CD14-positive monocyte (primary cell): Measurements from ENCODE around the gene CDH23. TPM values are rescaled to one million over a fixed set of nuclear protein-coding genes. Genes with fewer than 3 reads are reported as not detected.

ENCODE experiments used
- DNase-seq, 3 donors: peaks; one replicate each; pipeline ENCODE4 v3.0.0-alpha.2; 2011 to 2022
- H2AFZ ChIP-seq: 2 replicates; pipeline ENCODE4 v1.6.0; 2012; ENCODE audit warnings: mild to moderate bottlenecking, low read depth, low read length, inconsistent platforms; ENCODE audit not compliant: insufficient read depth, poor library complexity, severe bottlenecking
- H3K27ac ChIP-seq, 2 donors: 1 replicate in 1 of 2; 2 replicates in 1 of 2; pipeline ENCODE4 v1.5.1; 2012 to 2013; ENCODE audit warnings: low read length in 2 of 2, control low read depth in 1 of 2, inconsistent platforms in 1 of 2, low read depth in 1 of 2, mild to moderate bottlenecking in 1 of 2
- H3K27me3 ChIP-seq, 2 donors: one replicate each; pipeline versions ENCODE4 v1.6.0 to v1.6.1; 2011 to 2013; ENCODE audit warnings: low read length in 2 of 2; ENCODE audit not compliant: control insufficient read depth in 2 of 2, insufficient read depth in 2 of 2
- H3K36me3 ChIP-seq, 2 donors: replicated peaks in 1 of 2; 1 replicate in 1 of 2; 2 replicates in 1 of 2; pipeline versions ENCODE4 v1.5.1 to v1.6.1; 2012 to 2013; ENCODE audit warnings: low read length in 2 of 2, control low read depth in 1 of 2, inconsistent platforms in 1 of 2, mild to moderate bottlenecking in 1 of 2; ENCODE audit not compliant: insufficient read depth in 2 of 2, control insufficient read depth in 1 of 2
- H3K4me1 ChIP-seq, 2 donors: 1 replicate in 1 of 2; 2 replicates in 1 of 2; pipeline versions ENCODE4 v1.5.1 to v1.6.1; 2012 to 2013; ENCODE audit warnings: low read length in 2 of 2, control low read depth in 1 of 2, inconsistent platforms in 1 of 2, mild to moderate bottlenecking in 1 of 2, moderate library complexity in 1 of 2; ENCODE audit not compliant: insufficient read depth in 2 of 2, control insufficient read depth in 1 of 2
- H3K4me2 ChIP-seq: replicated peaks from 2 replicates; pipeline ENCODE3; 2012; ENCODE audit warnings: low read length, moderate library complexity, mild to moderate bottlenecking; ENCODE audit not compliant: poor library complexity, severe bottlenecking; ENCODE audit errors: extremely low read depth
- H3K4me3 ChIP-seq, 3 experiments: fragments of 200-600 bp in 1 of 3; sonication (generic) in 1 of 3; replicated peaks in 1 of 3; 1 replicate in 2 of 3; 2 replicates in 1 of 3; pipeline ENCODE4 v1.5.1; 2011 to 2013; ENCODE audit warnings: low read length in 3 of 3, mild to moderate bottlenecking in 3 of 3, control low read depth in 2 of 3, low read depth in 2 of 3, inconsistent platforms in 1 of 3, moderate library complexity in 1 of 3
- H3K79me2 ChIP-seq: 2 replicates; pipeline ENCODE4 v1.6.0; 2012; ENCODE audit warnings: mild to moderate bottlenecking, control low read depth, inconsistent platforms, low read length, moderate library complexity; ENCODE audit not compliant: insufficient read depth
- H3K9ac ChIP-seq: 2 replicates; pipeline ENCODE4 v1.6.0; 2017; ENCODE audit warnings: low read length, mild to moderate bottlenecking; ENCODE audit not compliant: insufficient read depth, poor library complexity, severe bottlenecking
- H3K9me3 ChIP-seq, 2 donors: replicated peaks in 1 of 2; 1 replicate in 1 of 2; 2 replicates in 1 of 2; pipeline versions ENCODE4 v1.5.1 to v1.6.1; 2012 to 2013; ENCODE audit warnings: low read length in 2 of 2, control low read depth in 1 of 2; ENCODE audit not compliant: control insufficient read depth in 1 of 2, insufficient read depth in 1 of 2
- H4K20me1 ChIP-seq: 2 replicates; pipeline ENCODE4 v1.6.0; 2012; ENCODE audit warnings: mild to moderate bottlenecking, low read length, control low read depth, moderate library complexity; ENCODE audit not compliant: insufficient read depth
- H3K27ac Mint-ChIP-seq, 7 donors: one replicate each; pipeline ENCODE4 v1.8.0; 2020; ENCODE audit warnings: mild to moderate bottlenecking in 7 of 7, mixed read lengths in 7 of 7, moderate library complexity in 6 of 7, inconsistent platforms in 2 of 7
- H3K27me3 Mint-ChIP-seq, 3 donors: one replicate each; pipeline ENCODE4 v1.8.0; 2021 to 2022; ENCODE audit warnings: low read depth in 3 of 3, mild to moderate bottlenecking in 3 of 3, mixed read lengths in 3 of 3, moderate library complexity in 3 of 3, inconsistent platforms in 1 of 3
- H3K36me3 Mint-ChIP-seq, 2 donors: one replicate each; pipeline ENCODE4 v1.8.0; 2020; ENCODE audit warnings: mixed read lengths in 2 of 2, inconsistent platforms in 1 of 2, mild to moderate bottlenecking in 1 of 2
- H3K4me1 Mint-ChIP-seq: one replicate; pipeline ENCODE4 v1.8.0; 2020; ENCODE audit warnings: mild to moderate bottlenecking, mixed read lengths
- H3K4me3 Mint-ChIP-seq, 2 donors: one replicate each; pipeline ENCODE4 v1.8.0; 2020; ENCODE audit warnings: mild to moderate bottlenecking in 2 of 2, mixed read lengths in 2 of 2, moderate library complexity in 1 of 2
- H3K9me3 Mint-ChIP-seq, 7 donors: one replicate each; pipeline ENCODE4 v1.8.0; 2020 to 2022; ENCODE audit warnings: mixed read lengths in 7 of 7, mild to moderate bottlenecking in 6 of 7, moderate library complexity in 6 of 7, inconsistent platforms in 2 of 7
- CTCF ChIP-seq: fragments of 200-600 bp; IDR thresholded peaks from one replicate; pipeline ENCODE4 v1.8.0; 2022; ENCODE audit warnings: antibody characterized with exemption, mild to moderate bottlenecking
- WGBS: methylation state at CpG from one replicate; pipeline ENCODE4 v1.1.5; 2013; ENCODE audit warnings: missing lambda C conversion rate; ENCODE audit not compliant: insufficient coverage; 5-methylcytosine and 5-hydroxymethylcytosine counted together
- intact Hi-C, 2 donors: fragments of 100-400 bp; cut with micrococcal nuclease; formaldehyde crosslinking; loops; one replicate each; pipeline versions ENCODE4 v1.15.0 to v1.15.1; 2023
- polyA plus RNA-seq, 3 donors: library from polyadenylated mRNA; depleted of rRNA in 1 of 3; unstranded in 2 of 3; stranded (reverse) in 1 of 3; fragments of 300-500 nt in 2 of 3; fragments of >200 nt in 1 of 3; fragmentation: Illumina TruSeq in 2 of 3; gene quantifications; 1 replicate in 2 of 3; 2 replicates in 1 of 3; pipeline ENCODE4 v1.2.3, GENCODE V29; 2012 to 2021

CDH23 gene
- polyA plus RNA-seq, 3 donors = 8.2 to 36.2 (median 10.5) TPM

DNA sequence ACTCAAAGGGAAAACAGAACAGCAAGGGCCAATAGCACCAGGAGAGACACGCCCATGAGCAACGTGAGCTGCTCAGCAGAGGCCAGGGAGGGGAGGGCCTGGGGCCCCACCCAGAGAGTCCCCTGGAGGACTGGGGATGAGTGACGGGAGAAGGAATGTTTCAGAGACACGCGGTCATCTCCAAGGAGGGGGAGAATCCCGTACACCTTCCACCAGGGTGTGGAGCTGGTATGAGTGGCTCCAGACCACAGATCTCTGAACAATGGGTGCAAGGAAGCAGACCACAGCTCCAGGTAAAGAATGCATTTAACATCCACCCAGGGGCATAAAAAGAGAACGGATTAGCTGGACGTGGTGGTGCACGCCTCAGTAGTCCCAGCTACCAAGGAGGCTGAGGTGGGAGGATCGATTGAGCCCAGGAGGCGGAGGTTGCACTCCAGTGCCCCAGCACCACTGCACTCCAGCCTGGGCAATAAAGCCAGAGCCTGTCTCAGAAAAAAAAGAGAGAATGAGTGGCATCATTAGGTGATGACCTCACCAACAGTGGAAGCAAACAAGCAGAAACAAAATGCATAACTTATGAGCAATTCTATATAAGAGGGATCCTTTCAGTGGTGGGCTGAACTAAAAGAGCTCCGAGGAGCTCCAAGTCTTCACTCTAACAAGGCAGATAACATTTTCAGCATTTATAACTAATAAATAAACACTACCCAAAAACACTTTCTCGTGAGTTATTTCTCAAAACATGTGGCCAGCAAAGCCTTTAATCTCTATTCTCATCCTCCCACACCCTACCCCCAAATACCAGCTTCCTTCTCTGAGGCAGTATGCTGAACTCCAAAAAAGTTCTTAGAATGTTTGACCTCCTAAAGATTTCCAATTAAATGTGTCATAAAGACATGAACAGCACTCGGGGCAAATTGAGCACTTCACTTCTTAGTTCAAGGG, 441.8 kb downstream of the CDH23 start:
- H4K20me1 ChIP-seq = peaks cover 99% of the 10 kb centered on the region
- 63% methylated on average over 10 of the region's 14 CpGs for WGBS
- no peak overlapping the region for H3K9ac ChIP-seq
- peak overlapping the region in 1 of 2 donors; percentile 44 for H3K4me3 Mint-ChIP-seq
- no peak for TF ChIP-seq CTCF
- H2AFZ ChIP-seq = no peak overlapping the region
- H3K9me3 ChIP-seq = no peaks in the 10 kb centered on the region
- peaks cover 51 to 79% of the 10 kb centered on the region in 2 donors for H3K36me3 ChIP-seq
- no peaks in the 10 kb centered on the region for H3K27me3 ChIP-seq
- peak overlapping the region; percentile 38 for H3K4me2 ChIP-seq
- H3K27ac ChIP-seq = peak overlapping the region; percentile 31 to 72
- no peaks in the 10 kb centered on the region for H3K9me3 Mint-ChIP-seq
- DNase-seq = no peak
- peaks cover 92% of the 10 kb centered on the region for H3K4me1 Mint-ChIP-seq
- intact Hi-C loops = no loop called here
- peaks cover 80 to 81% of the 10 kb centered on the region in 2 donors for H3K36me3 Mint-ChIP-seq
- peaks cover 100% of the 10 kb centered on the region for H3K79me2 ChIP-seq
- peak overlapping the region in 1 of 3 experiments; percentile 30 for H3K4me3 ChIP-seq
- H3K27ac Mint-ChIP-seq = peak overlapping the region; percentile 70 to 94 (median 83)
- peaks cover 0 to 3% (median 0%) of the 10 kb centered on the region in 3 donors for H3K27me3 Mint-ChIP-seq
- peaks cover 94 to 99% of the 10 kb centered on the region in 2 donors for H3K4me1 ChIP-seq

- Histone ChIP-seq H4K20me1 (peaks cover 100% of the 10 kb centered on the region), H3K27ac (peak overlapping the region in 1 of 2 donors; percentile 55), H3K36me3 (peaks cover 40 to 67% of the 10 kb centered on the region in 2 donors), H2AFZ (no peak overlapping the region), H3K4me3 (peak overlapping the region in 1 of 3 experiments; percentile 48), H3K4me2 (peak overlapping the region; percentile 53), H3K79me2 (peaks cover 100% of the 10 kb centered on the region), H3K9ac (no peak overlapping the region), H3K27me3 (no peaks in the 10 kb centered on the region), H3K4me1 (peaks cover 100% of the 10 kb centered on the region in 2 donors), H3K9me3 (no peaks in the 10 kb centered on the region)
- intact Hi-C loops = no loop called here
- H3K27ac Mint-ChIP-seq = peak overlapping the region in 4 of 7 donors; percentile 58 to 94 (median 76)
- peak overlapping the region in 1 of 2 donors; percentile 42 for H3K4me3 Mint-ChIP-seq
- H3K27me3 Mint-ChIP-seq = peaks cover 0 to 3% (median 0%) of the 10 kb centered on the region in 3 donors
- no peak for TF ChIP-seq CTCF
- no peaks in the 10 kb centered on the region for H3K9me3 Mint-ChIP-seq
- H3K36me3 Mint-ChIP-seq = peaks cover 78 to 79% of the 10 kb centered on the region in 2 donors
- WGBS = 100% methylated on average over 2 of the region's 6 CpGs
- peak in 1 of 3 donors; percentile 30 for DNase-seq
- peaks cover 96% of the 10 kb centered on the region for H3K4me1 Mint-ChIP-seq
These were observed 443.6 kb downstream of the CDH23 start for GRCh38 chr10:71840177-71840957.
